GM10248 (cell line): Measurements from ENCODE around the gene ASCC3.

ENCODE experiments used
- CTCF ChIA-PET: fragments of 300-600 bp; sonication (Branson Sonifier 250); formaldehyde crosslinking; extraction: SDS; loops from one replicate; lab custom pipeline; 2021; ENCODE audit warnings: antibody characterized with exemption; lab: Yijun Ruan, JAX
- POLR2A ChIA-PET: fragments of 350-650 bp; sonication (Branson Sonifier 250); formaldehyde crosslinking; extraction: SDS; loops from one replicate; lab custom pipeline; 2020; ENCODE audit warnings: antibody characterized with exemption; lab: Yijun Ruan, JAX
- DNase-seq: peaks from one replicate; pipeline ENCODE4 v3.0.0; 2012; ENCODE audit errors: extremely low spot score
- TF ChIP-seq, protein P1 (sequence below): IDR thresholded peaks from 2 replicates; pipeline ENCODE4 v1.5.1; 2012; ENCODE audit warnings: mild to moderate bottlenecking, low read depth; ENCODE audit errors: extremely low read depth, missing control alignments, control extremely low read depth

ASCC3 gene

DNA sequence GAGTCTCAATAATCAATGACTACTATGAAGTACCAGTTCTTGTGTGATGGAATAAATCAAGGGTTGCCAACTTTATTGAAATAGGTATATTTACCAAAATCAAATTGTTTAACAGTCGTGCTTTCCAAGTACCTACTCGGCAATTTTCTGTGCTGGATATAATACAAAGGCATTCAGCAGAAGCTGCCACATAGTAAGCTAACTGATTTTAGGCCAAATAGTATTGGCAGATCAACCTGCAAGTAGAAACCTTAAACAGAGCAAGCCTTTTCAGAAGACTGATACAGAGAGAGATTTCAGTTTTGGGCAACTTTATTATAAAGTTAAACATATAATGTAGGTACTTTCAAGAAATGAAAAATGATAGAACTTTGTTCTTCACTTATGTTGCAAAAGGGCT is 174.6 kb downstream of the ASCC3 start:
- CTCF ChIA-PET: no interaction called here
- POLR2A ChIA-PET: no interaction called here
- DNase-seq: no peak
- TF ChIP-seq, protein P1, sequence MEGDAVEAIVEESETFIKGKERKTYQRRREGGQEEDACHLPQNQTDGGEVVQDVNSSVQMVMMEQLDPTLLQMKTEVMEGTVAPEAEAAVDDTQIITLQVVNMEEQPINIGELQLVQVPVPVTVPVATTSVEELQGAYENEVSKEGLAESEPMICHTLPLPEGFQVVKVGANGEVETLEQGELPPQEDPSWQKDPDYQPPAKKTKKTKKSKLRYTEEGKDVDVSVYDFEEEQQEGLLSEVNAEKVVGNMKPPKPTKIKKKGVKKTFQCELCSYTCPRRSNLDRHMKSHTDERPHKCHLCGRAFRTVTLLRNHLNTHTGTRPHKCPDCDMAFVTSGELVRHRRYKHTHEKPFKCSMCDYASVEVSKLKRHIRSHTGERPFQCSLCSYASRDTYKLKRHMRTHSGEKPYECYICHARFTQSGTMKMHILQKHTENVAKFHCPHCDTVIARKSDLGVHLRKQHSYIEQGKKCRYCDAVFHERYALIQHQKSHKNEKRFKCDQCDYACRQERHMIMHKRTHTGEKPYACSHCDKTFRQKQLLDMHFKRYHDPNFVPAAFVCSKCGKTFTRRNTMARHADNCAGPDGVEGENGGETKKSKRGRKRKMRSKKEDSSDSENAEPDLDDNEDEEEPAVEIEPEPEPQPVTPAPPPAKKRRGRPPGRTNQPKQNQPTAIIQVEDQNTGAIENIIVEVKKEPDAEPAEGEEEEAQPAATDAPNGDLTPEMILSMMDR: no peak

DNA sequence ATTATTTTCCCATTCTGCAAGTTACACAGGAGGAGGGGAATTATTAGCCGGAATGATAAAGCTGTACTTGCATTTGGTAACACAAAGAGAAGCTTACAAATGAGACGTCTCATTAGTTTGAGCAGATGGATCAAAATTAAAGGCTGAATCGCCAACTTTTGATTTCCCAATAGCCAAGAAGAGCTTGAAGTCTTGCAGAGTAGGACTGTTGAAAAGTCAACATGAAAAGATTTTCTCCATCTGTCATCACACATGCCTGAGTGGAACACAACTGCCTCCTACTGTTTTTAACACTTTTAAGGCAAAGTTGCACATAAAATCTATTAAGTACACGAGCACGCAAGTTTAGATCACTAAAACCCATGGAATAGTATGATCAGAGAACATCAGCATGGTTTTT is 176.2 kb downstream of the ASCC3 start:
- no peak for DNase-seq
- CTCF ChIA-PET: interaction anchor here (0.9 to 1.3 kb wide), 2 partner anchors 14 to 15 kb away, joined by 3 read pairs; no protein-coding TSS in a partner anchor
- POLR2A ChIA-PET: no interaction called here
- TF ChIP-seq, protein P1: no peak

DNA sequence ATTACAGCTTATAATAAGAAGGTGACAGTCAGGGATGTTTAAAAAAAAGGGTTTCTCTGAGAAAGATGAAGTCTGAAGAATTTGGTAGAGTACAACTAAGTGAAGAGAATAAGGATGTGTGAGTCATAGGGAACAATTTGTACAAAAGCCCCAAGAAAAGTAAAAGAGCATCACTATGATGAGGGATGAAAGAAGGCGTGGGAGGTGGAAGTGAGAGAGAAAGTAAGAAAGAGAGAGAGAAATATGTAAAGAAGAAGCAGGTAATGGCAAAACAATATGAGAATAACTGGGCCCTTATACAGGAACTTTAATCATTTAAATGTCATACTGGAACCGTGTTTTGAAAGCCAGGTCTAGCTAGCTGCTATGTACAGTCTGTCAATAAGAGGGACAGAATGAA is 179.4 kb downstream of the ASCC3 start:
- POLR2A ChIA-PET: no interaction called here
- TF ChIP-seq, protein P1: no peak
- DNase-seq: no peak
- CTCF ChIA-PET: no interaction called here

DNA sequence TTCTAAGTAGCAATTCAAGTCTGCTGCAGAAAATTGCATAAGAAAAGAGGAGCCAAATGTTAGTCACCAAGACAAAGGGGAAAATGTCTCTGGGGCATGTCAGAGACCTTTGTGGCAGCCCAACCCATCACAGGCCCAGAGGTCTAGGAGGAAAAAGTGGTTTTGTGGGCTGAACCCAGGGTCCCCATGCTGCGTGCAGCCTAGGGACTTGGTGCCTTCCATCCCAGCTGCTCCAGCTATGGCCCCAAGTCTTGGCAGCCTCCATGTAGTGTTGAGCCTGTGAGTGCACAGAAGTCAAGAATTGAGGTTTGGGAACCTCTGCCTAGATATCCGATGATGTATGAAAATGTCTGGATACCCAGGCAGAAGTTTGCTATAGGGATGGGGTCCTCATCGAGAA is 181.1 kb downstream of the ASCC3 start:
- TF ChIP-seq, protein P1: no peak
- no peak for DNase-seq
- ChIA-PET POLR2A (no interaction called here), CTCF (no interaction called here)

DNA sequence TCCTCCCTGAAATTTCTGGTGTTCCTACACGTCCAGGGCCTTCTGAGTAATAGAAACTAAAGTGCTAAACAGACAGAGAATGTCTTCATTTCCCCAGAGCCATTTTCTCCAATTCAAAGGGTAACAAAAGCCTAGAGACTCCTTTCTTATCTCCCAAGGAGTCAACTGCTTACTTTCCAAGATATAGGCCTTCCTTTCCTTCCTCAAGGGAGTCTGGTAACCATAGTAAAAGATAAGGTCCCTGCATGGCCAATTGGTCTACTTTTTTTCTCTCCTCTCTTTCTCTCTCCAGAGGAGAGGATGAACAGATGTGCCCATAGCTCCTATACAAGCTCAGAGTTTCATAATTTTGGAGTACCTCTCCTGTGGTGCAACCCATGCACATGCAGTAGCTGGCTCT is 185.7 kb downstream of the ASCC3 start:
- CTCF ChIA-PET: no interaction called here
- POLR2A ChIA-PET: no interaction called here
- no peak for DNase-seq
- TF ChIP-seq, protein P1: no peak

DNA sequence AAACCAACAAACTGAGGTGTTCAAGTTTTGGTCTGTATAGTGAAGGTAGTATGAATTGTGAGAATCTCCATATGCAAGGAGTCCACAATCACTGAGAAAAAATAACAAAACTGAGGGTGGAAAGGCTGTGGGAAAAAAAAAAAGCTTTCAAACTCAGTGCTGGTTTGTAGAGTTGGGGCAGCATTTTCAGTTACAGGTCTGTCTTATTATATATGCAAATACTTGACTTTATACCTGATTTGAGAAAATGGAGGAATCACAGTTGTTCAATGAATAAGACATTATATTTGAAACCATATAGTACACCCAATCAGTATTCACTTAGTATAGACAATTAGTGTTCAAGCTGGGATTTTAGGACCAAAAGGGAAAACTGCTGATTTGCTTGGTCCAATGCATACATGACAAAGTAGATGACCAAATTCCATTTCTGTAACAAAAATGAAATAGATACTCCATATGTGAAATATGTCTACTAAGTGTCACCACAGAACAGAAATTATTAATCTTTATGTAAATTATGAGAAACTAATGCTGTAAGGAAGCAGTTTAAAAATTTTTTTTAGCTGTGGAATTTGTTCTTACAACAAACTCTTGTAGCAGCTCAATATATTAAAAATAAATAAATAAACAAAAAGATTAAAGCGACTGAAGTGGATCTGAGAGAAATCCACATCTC is 187.7 kb downstream of the ASCC3 start:
- DNase-seq: no peak
- ChIA-PET POLR2A (no interaction called here), CTCF (no interaction called here)
- TF ChIP-seq, protein P1: no peak
